Pancreas (tissue), 10 donors: ENCODE results near the gene CLEC2D. TPM values are rescaled to one million over a fixed set of nuclear protein-coding genes. Genes with fewer than 3 reads are reported as not detected.
"Not testable (repeated sequence)": the region's sequence is repeated elsewhere in the genome, so short reads cannot be mapped to it uniquely, and the experiment has no call there.

ENCODE experiments used
- ATAC-seq, 4 donors: fragments of 200-7000 bp; cut with Tn5 transposase; one replicate each; pipeline versions ENCODE4 v1.8.0 to v1.9.1; 2020; ENCODE audit warnings: mild to moderate bottlenecking in 4 of 4, moderate library complexity in 4 of 4
- DNase-seq, 6 donors: peaks; one replicate each; pipeline ENCODE4 v3.0.0-alpha.2; 2020
- FAIRE-seq: peaks from 2 replicates; lab custom pipeline; 2012; peaks lifted over from hg19 to GRCh38; lab: Jason Lieb, UNC
- H3K27ac ChIP-seq, 4 donors: fragments of 200-600 bp; sonication (generic); 1 replicate in 3 of 4; 2 replicates in 1 of 4; pipeline versions ENCODE4 v1.5.0 to v1.8.0; 2020
- H3K27me3 ChIP-seq, 4 donors: fragments of 200-600 bp; one replicate each; pipeline ENCODE4 v1.8.0; 2021
- H3K36me3 ChIP-seq, 3 donors: fragments of 200-600 bp; sonication (generic) in 1 of 3; one replicate each; pipeline versions ENCODE4 v1.5.0 to v1.8.0; 2020 to 2021
- H3K4me1 ChIP-seq, 3 donors: fragments of 200-600 bp; one replicate each; pipeline ENCODE4 v1.8.0; 2021
- H3K4me3 ChIP-seq, 4 donors: fragments of 200-600 bp; sonication (generic) in 2 of 4; one replicate each; pipeline versions ENCODE4 v1.5.0 to v1.8.0; 2020 to 2021
- H3K9me3 ChIP-seq, 4 donors: fragments of 200-600 bp; one replicate each; pipeline ENCODE4 v1.8.0; 2021
- WGBS, 2 donors: extraction: QIAGEN DNeasy Blood & Tissue Kit; methylation state at CpG; one replicate each; pipeline ENCODE4 v1.1.7; 2013; 5-methylcytosine and 5-hydroxymethylcytosine counted together
- intact Hi-C, 3 donors: fragments of 100-400 bp; cut with DNase I; formaldehyde crosslinking; loops; one replicate each; pipeline versions ENCODE4 v1.11.1 to v1.14.2; 2022
- polyA plus RNA-seq, 2 donors: library from polyadenylated mRNA; stranded (reverse); fragments of 200-250 nt; gene quantifications; one replicate each; pipeline ENCODE4 v1.2.3, GENCODE V29; 2013
- total RNA-seq, 6 donors: library from RNA; stranded (reverse); fragmentation: NEBNext Ultra II Directional in 4 of 6; extraction: Animal tissue kit (Norgen Biotek cat#: 25700) in 4 of 6; gene quantifications; one replicate each; pipeline versions ENCODE4 v1.2.1 to v1.2.4, GENCODE V29; 2021 to 2023
- TF ChIP-seq, protein P1 (sequence below), 4 donors: fragments of 200-600 bp; sonication (generic) in 3 of 4; IDR thresholded peaks; one replicate each; pipeline versions ENCODE4 v1.5.0 to v1.8.0; 2021; ENCODE audit warnings: antibody characterized with exemption in 4 of 4
- donor health status: healthy with polysubstance abuse.
- donor health status: DM: no; HTN: no; CAD: no; lungs with moderate emphysema.
- donor health status: DM: no; HTN: no; CAD: no.
- donor health status: control.
- donor health status: control.
- donor health status: Bipolar disorder and iron deficiency.
- donor health status: DM: yes; HTN: yes; CAD: no.
- donor health status: DM: no; HTN: no; CAD: no.
- donor health status: DM: no; HTN: no; CAD: no.
- donor health status: DM: yes; HTN: yes; CAD: no.

CLEC2D gene
- total and polyA plus RNA-seq, 8 donors: 1.1 to 5.7 (median 2.8) TPM

GRCh38 chr12:9701380-9702154, 32.1 kb downstream of the CLEC2D start:
- DNase-seq (no peak), ATAC-seq (no peak), FAIRE-seq (no peak)
- intact Hi-C loops: loop anchor here in 1 of 3 donors (10.0 kb wide), 1 partner anchor 367 kb away; no protein-coding TSS in a partner anchor
- Histone ChIP-seq H3K27me3 (no peaks in the 10 kb centered on the region), H3K4me1 (no peaks in the 10 kb centered on the region), H3K36me3 (no peaks in the 10 kb centered on the region), H3K27ac (no peak overlapping the region), H3K9me3 (no peaks in the 10 kb centered on the region), H3K4me3 (no peak overlapping the region)
- TF ChIP-seq, protein P1, sequence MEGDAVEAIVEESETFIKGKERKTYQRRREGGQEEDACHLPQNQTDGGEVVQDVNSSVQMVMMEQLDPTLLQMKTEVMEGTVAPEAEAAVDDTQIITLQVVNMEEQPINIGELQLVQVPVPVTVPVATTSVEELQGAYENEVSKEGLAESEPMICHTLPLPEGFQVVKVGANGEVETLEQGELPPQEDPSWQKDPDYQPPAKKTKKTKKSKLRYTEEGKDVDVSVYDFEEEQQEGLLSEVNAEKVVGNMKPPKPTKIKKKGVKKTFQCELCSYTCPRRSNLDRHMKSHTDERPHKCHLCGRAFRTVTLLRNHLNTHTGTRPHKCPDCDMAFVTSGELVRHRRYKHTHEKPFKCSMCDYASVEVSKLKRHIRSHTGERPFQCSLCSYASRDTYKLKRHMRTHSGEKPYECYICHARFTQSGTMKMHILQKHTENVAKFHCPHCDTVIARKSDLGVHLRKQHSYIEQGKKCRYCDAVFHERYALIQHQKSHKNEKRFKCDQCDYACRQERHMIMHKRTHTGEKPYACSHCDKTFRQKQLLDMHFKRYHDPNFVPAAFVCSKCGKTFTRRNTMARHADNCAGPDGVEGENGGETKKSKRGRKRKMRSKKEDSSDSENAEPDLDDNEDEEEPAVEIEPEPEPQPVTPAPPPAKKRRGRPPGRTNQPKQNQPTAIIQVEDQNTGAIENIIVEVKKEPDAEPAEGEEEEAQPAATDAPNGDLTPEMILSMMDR (IDR thresholded peaks at IDR 0.05): no peak
- WGBS, 2 donors: 92 to 95% methylated on average over 1 of the region's 1 CpG

- FAIRE-seq: no peak
- Histone ChIP-seq H3K4me1 (no peaks in the 10 kb centered on the region), H3K9me3 (no peaks in the 10 kb centered on the region), H3K36me3 (no peaks in the 10 kb centered on the region), H3K27me3 (no peaks in the 10 kb centered on the region), H3K4me3 (no peak overlapping the region), H3K27ac (no peak overlapping the region)
- ATAC-seq: peak in 1 of 4 donors; percentile 13
- intact Hi-C loops: loop anchor here in 1 of 3 donors (10.0 kb wide), 1 partner anchor 367 kb away; no protein-coding TSS in a partner anchor
- 68 to 87% methylated on average over 3 of the region's 3 CpGs for WGBS, 2 donors
- DNase-seq: no peak
- TF ChIP-seq, protein P1 (IDR thresholded peaks at IDR 0.05): no peak
These were observed 32.7 kb downstream of the CLEC2D start for GRCh38 chr12:9702255-9702654.

- H3K4me1 ChIP-seq, ATAC-seq, H3K9me3 ChIP-seq, H3K36me3 ChIP-seq, DNase-seq, H3K27me3 ChIP-seq, H3K27ac ChIP-seq, FAIRE-seq, H3K4me3 ChIP-seq: not testable (repeated sequence)
- 74 to 82% methylated on average over 5 of the region's 5 CpGs for WGBS, 2 donors
- intact Hi-C loops: loop anchor here in 1 of 3 donors (10.0 kb wide), 1 partner anchor 370 kb away; no protein-coding TSS in a partner anchor
These were observed 35.0 kb downstream of the CLEC2D start for GRCh38 chr12:9704561-9704960.

DNA sequence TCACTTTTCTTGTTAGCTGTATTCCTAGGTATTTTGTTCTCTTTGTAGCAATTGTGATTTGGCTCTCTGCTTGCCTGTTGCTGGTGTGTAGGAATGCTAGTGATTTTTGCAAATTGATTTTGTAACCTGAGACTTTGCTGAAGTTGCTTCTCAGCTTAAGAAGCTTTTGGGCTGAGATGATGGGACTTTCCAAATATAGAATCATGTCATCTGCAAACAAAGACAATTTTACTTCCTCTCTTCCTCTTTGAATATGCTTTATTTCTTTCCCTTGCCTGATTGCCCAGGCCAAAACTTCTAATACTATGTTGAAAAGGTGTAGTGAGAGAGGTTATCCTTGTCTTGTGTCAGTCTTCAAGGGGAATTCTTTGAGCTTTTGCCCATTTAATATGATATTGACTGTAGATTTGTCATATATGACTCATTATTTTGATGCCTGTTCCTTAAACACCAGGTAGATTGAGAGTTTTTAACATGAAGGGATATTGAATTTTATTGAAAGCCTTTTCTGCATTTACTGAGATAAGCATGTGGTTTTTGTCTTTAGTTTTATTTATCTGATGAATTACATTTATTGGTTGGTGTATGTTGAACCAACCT, 36.7 kb downstream of the CLEC2D start:
- intact Hi-C loops: loop anchor here in 2 of 3 donors (5.0 to 10.0 kb wide), 3 partner anchors 69 to 374 kb away; no protein-coding TSS in a partner anchor

DNA sequence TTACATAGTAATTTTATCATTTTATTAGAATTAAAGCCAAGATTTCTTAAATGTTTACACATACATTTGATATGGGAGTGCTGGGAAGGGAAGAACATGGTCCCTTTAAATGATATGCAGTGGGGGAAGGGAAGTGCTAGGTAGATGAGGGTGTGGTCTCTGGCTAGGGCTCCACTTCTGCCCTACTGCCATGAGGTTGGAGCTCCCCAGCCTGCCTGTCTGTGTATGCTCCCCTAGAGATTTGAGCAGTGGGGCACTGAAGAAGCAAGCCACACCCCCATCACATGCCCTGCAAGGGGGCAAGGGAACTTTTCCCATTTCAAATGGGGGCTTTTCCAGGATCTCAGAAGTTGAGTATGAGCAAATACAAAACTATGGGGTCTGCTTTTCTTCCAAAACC, 37.8 kb downstream of the CLEC2D start:
- H3K4me1 ChIP-seq: no peaks in the 10 kb centered on the region
- no peak for DNase-seq
- H3K4me3 ChIP-seq: no peak overlapping the region
- no peak for ATAC-seq
- no peaks in the 10 kb centered on the region for H3K27me3 ChIP-seq
- no peaks in the 10 kb centered on the region for H3K9me3 ChIP-seq
- no peaks in the 10 kb centered on the region for H3K36me3 ChIP-seq
- intact Hi-C loops: loop anchor here in 2 of 3 donors (5.0 to 10.0 kb wide), 3 partner anchors 70 to 375 kb away; no protein-coding TSS in a partner anchor
- H3K27ac ChIP-seq: no peak overlapping the region
- FAIRE-seq: no peak
- TF ChIP-seq, protein P1 (IDR thresholded peaks at IDR 0.05): no peak

More for the DNA sequence above, 36.7 kb downstream of the CLEC2D start:
- ATAC-seq: no peak
- H3K27me3 ChIP-seq: no peaks in the 10 kb centered on the region
- DNase-seq: no peak
- H3K36me3 ChIP-seq: no peaks in the 10 kb centered on the region
- peak overlapping the region in 1 of 4 donors; percentile 15 for H3K27ac ChIP-seq
- TF ChIP-seq, protein P1 (IDR thresholded peaks at IDR 0.05): no peak
- H3K4me1 ChIP-seq: no peaks in the 10 kb centered on the region
- H3K9me3 ChIP-seq: no peaks in the 10 kb centered on the region
- H3K4me3 ChIP-seq: no peak overlapping the region
- no peak for FAIRE-seq
